ENCODE data around the gene SLC66A1. TPM values are rescaled to one million over a fixed set of nuclear protein-coding genes. Genes with fewer than 3 reads are reported as not detected.

Gene SLC66A1
- polyA plus RNA-seq, 2 donors = 8.6 to 8.9 TPM

GRCh38 chr1:19377812-19378718 lies 65.9 kb downstream of the SLC66A1 start:
- Histone ChIP-seq H3K36me3 (ENCODE audit: control insufficient read depth in 2 of 2, insufficient read depth in 2 of 2, low read length in 1 of 2) (peaks cover 8 to 44% of the 10 kb centered on the region in 2 donors), H3K27ac (ENCODE audit: low read depth in 2 of 2, low read length in 1 of 2) (peak overlapping the region in 1 of 2 donors; percentile 5), H3K4me1 (ENCODE audit: control insufficient read depth in 2 of 2, insufficient read depth in 2 of 2, low read length in 1 of 2) (peaks cover 0 to 5% of the 10 kb centered on the region in 2 donors), H3K9me3 (ENCODE audit: control insufficient read depth in 2 of 2, insufficient read depth in 1 of 2, low read depth in 1 of 2, low read length in 1 of 2) (no peaks in the 10 kb centered on the region), H3K4me3 (ENCODE audit: low read depth in 1 of 2, low read length in 2 of 2) (no peak overlapping the region), H3K27me3 (ENCODE audit: control insufficient read depth in 1 of 2, insufficient read depth in 2 of 2, low read length in 2 of 2) (no peaks in the 10 kb centered on the region)
- 83 to 85% methylated on average over 17 of the region's 17 CpGs for WGBS, 2 donors

Other genes starting within 250 kb of the SLC66A1 start
- 10 to 100 TPM; 81.9 to 89.9 TPM for gene UBR4, start 102.1 kb upstream of the SLC66A1 start, polyA plus RNA-seq
- 10 to 100 TPM in 1 of 2 donors, 1 to 10 TPM in 1; 9.4 to 11.3 TPM for gene EMC1, start 60.8 kb upstream of the SLC66A1 start, polyA plus RNA-seq
- gene MRTO4, start 60.5 kb upstream of the SLC66A1 start, polyA plus RNA-seq = 10 to 100 TPM; 44.5 to 44.6 TPM
- gene AKR7A3, start 23.6 kb upstream of the SLC66A1 start, polyA plus RNA-seq = 1 to 10 TPM; 1.3 to 1.4 TPM
- 10 to 100 TPM in 1 of 2 donors, 1 to 10 TPM in 1; 9.4 to 52.6 TPM for gene AKR7A2, start 182 bp upstream of the SLC66A1 start, polyA plus RNA-seq
- gene CAPZB, start 173.2 kb downstream of the SLC66A1 start, polyA plus RNA-seq = 100 to 1,000 TPM; 221 to 272 TPM

Measured in esophagus (tissue), 2 donors.